Neural progenitor cell (in vitro differentiated cells): ENCODE data around the gene RALGDS.

Experiments
- EZH2 ChIP-seq: fragments of 200-600 bp; sonication (generic); IDR thresholded peaks from 2 replicates; pipeline ENCODE4 v1.6.1; 2017; ENCODE audit warnings: antibody characterized with exemption, mild to moderate bottlenecking, moderate library complexity
- TF ChIP-seq, protein P1 (sequence below): fragments of 200-600 bp; sonication (generic); IDR thresholded peaks from 2 replicates; pipeline ENCODE4 v1.5.1; 2017; ENCODE audit warnings: antibody characterized with exemption, mild to moderate bottlenecking

DNA sequence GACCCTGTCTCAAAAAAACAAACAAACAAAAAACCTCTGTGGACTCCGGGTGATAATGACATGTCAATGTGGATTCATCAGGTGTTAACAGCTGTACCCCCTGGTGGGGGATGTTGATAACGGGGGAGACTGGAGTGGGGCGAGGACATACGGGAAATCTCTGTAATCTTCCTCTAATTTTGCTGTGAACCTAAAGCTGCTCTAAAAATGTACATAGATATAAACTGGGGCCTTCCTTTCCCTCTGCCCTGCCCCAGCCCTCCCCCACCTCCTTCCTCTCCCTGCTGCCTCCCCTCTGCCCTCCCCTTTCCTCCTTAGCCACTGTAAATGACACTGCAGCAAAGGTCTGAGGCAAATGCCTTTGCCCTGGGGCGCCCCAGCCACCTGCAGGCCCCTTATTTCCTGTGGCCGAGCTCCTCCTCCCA lies 60.6 kb downstream of the RALGDS start:
- TF ChIP-seq, protein P1, sequence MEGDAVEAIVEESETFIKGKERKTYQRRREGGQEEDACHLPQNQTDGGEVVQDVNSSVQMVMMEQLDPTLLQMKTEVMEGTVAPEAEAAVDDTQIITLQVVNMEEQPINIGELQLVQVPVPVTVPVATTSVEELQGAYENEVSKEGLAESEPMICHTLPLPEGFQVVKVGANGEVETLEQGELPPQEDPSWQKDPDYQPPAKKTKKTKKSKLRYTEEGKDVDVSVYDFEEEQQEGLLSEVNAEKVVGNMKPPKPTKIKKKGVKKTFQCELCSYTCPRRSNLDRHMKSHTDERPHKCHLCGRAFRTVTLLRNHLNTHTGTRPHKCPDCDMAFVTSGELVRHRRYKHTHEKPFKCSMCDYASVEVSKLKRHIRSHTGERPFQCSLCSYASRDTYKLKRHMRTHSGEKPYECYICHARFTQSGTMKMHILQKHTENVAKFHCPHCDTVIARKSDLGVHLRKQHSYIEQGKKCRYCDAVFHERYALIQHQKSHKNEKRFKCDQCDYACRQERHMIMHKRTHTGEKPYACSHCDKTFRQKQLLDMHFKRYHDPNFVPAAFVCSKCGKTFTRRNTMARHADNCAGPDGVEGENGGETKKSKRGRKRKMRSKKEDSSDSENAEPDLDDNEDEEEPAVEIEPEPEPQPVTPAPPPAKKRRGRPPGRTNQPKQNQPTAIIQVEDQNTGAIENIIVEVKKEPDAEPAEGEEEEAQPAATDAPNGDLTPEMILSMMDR: no peak
- no peak for TF ChIP-seq EZH2
